HCT116 (cell line): ENCODE results near the gene EXOSC7. TPM values are rescaled to one million over a fixed set of nuclear protein-coding genes. Genes with fewer than 3 reads are reported as not detected.

ENCODE experiments used
- ATAC-seq: fragments of 200-7000 bp; cut with Tn5 transposase; 2 replicates; pipeline ENCODE4 v1.9.1; 2020; ENCODE audit warnings: mild to moderate bottlenecking, moderate library complexity
- BruUV-seq: library from RNA; stranded (reverse); fragments of 400-500 nt; replicated peaks from 2 replicates; lab custom pipeline; 2021; lab: Mats Ljungman, UMichigan
- CTCF ChIA-PET: fragments of 300-600 bp; sonication (Branson Sonifier 250); formaldehyde crosslinking; loops from one replicate; lab custom pipeline; 2021; ENCODE audit warnings: antibody characterized with exemption; lab: Charles Lee
- POLR2A ChIA-PET: fragments of 300-600, 350-600 bp; sonication (Branson Sonifier 250); formaldehyde crosslinking; loops from one replicate; lab custom pipeline; 2021; ENCODE audit warnings: antibody characterized with exemption; lab: Charles Lee
- RAD21 ChIA-PET, 2 experiments: fragments of 300-600 bp; sonication (Branson Sonifier 250); formaldehyde crosslinking; loops; one replicate each; lab custom pipeline; 2023; ENCODE audit warnings: low total read pairs in 2 of 2; ENCODE audit not compliant: uncharacterized antibody in 2 of 2, unreplicated experiment in 2 of 2, low non-redundant PET in 1 of 2; lab: Charles Lee
- DNase-seq: peaks from one replicate; pipeline ENCODE4 v3.0.0-alpha.2; 2010; ENCODE audit warnings: low read depth, low spot score
- H2AFZ ChIP-seq: fragments of 200-600 bp; shearing (Covaris generic), sonication (generic); 2 replicates; pipeline ENCODE4 v1.6.1; 2017; ENCODE audit warnings: low read depth, mixed run types, mixed read lengths, antibody characterized with exemption, low read length; ENCODE audit not compliant: poor library complexity, severe bottlenecking
- H3K27ac ChIP-seq: 2 replicates; pipeline ENCODE4 v1.5.1; 2012; ENCODE audit warnings: low read depth, low read length
- H3K27me3 ChIP-seq: fragments of 200-600 bp; sonication (generic); 2 replicates; pipeline ENCODE4 v1.6.1; 2016; ENCODE audit warnings: mixed run types, low read length, mixed read lengths; ENCODE audit not compliant: insufficient read depth
- H3K36me3 ChIP-seq, 2 experiments: fragments of 200-500 bp in 1 of 2; fragments of 200-600 bp in 1 of 2; sonication (Bioruptor generic) in 1 of 2; sonication (generic) in 1 of 2; 2 replicates each; pipeline versions ENCODE4 v1.5.1 to v1.6.1; 2014 to 2016; ENCODE audit warnings: low read length in 2 of 2, inconsistent platforms in 1 of 2, mixed read lengths in 1 of 2, mixed run types in 1 of 2; ENCODE audit not compliant: insufficient read depth in 2 of 2, control insufficient read depth in 1 of 2
- H3K4me1 ChIP-seq, 2 experiments: fragments of 200-600 bp in 1 of 2; sonication (generic) in 1 of 2; 2 replicates each; pipeline versions ENCODE4 v1.5.1 to v1.6.1; 2012 to 2017; ENCODE audit warnings: low read length in 2 of 2, inconsistent platforms in 1 of 2, mild to moderate bottlenecking in 1 of 2, mixed read lengths in 1 of 2, mixed run types in 1 of 2, moderate library complexity in 1 of 2; ENCODE audit not compliant: insufficient read depth in 2 of 2, control insufficient read depth in 1 of 2
- H3K4me2 ChIP-seq: fragments of 200-600 bp; sonication (generic); 2 replicates; pipeline ENCODE4 v1.6.1; 2017; ENCODE audit warnings: mixed run types, low read length, mixed read lengths
- H3K4me3 ChIP-seq, 2 experiments: fragments of 200-600 bp in 1 of 2; sonication (generic) in 1 of 2; replicated peaks in 1 of 2; 2 replicates each; pipeline ENCODE4 v1.5.1; 2011 to 2016; ENCODE audit warnings: low read length in 2 of 2, control low read depth in 1 of 2, low read depth in 1 of 2, mild to moderate bottlenecking in 1 of 2, mixed read lengths in 1 of 2, mixed run types in 1 of 2
- H3K79me2 ChIP-seq: fragments of 200-600 bp; sonication (generic); 2 replicates; pipeline ENCODE4 v1.6.1; 2017; ENCODE audit warnings: mild to moderate bottlenecking, mixed run types, low read length, moderate library complexity, mixed read lengths; ENCODE audit not compliant: insufficient read depth
- H3K9ac ChIP-seq: fragments of 200-600 bp; sonication (generic); 2 replicates; pipeline ENCODE4 v1.6.1; 2016; ENCODE audit warnings: low read length, mixed read lengths
- H3K9me2 ChIP-seq: fragments of 200-600 bp; sonication (generic), shearing (Covaris generic); 2 replicates; pipeline ENCODE4 v1.6.1; 2017; ENCODE audit warnings: mixed run types, mild to moderate bottlenecking, moderate library complexity; ENCODE audit not compliant: insufficient read depth
- H3K9me3 ChIP-seq, 2 experiments: fragments of 200-500 bp in 1 of 2; fragments of 200-600 bp in 1 of 2; sonication (Bioruptor generic) in 1 of 2; sonication (generic) in 1 of 2; 2 replicates each; pipeline ENCODE4 v1.6.1; 2014 to 2017; ENCODE audit warnings: low read length in 2 of 2, mixed read lengths in 2 of 2, inconsistent platforms in 1 of 2, low read depth in 1 of 2, mild to moderate bottlenecking in 1 of 2, mixed run types in 1 of 2, moderate library complexity in 1 of 2; ENCODE audit not compliant: control insufficient read depth in 1 of 2, insufficient read depth in 1 of 2
- H4K20me1 ChIP-seq: fragments of 200-600 bp; sonication (generic), shearing (Covaris generic); 2 replicates; pipeline ENCODE4 v1.6.1; 2017; ENCODE audit warnings: mixed run types, mild to moderate bottlenecking, moderate library complexity; ENCODE audit not compliant: insufficient read depth
- CBX3 ChIP-seq: IDR thresholded peaks from 2 replicates; pipeline ENCODE4 v1.6.1; 2012; ENCODE audit warnings: low read depth
- CEBPB ChIP-seq: IDR thresholded peaks from 2 replicates; pipeline ENCODE4 v1.6.1; 2012; ENCODE audit warnings: low read depth
- ELF1 ChIP-seq: IDR thresholded peaks from 2 replicates; pipeline ENCODE4 v1.6.1; 2012; ENCODE audit warnings: low read depth, borderline replicate concordance
- EZH2phosphoT487 ChIP-seq: fragments of 200-600 bp; IDR thresholded peaks from 2 replicates; pipeline ENCODE4 v1.6.1; 2018; ENCODE audit warnings: antibody characterized with exemption, borderline replicate concordance
- FOSL1 ChIP-seq: IDR thresholded peaks from 2 replicates; pipeline ENCODE4 v1.6.1; 2012; ENCODE audit warnings: low read depth
- JUND ChIP-seq: IDR thresholded peaks from 2 replicates; pipeline ENCODE4 v1.6.1; 2012
- MAX ChIP-seq: IDR thresholded peaks from 2 replicates; pipeline ENCODE4 v1.6.1; 2012
- POLR2A ChIP-seq: IDR thresholded peaks from 2 replicates; pipeline ENCODE4 v1.7.0; 2011; ENCODE audit warnings: borderline replicate concordance; ENCODE audit not compliant: insufficient read depth, insufficient read length; ENCODE audit errors: extremely low read depth
- REST ChIP-seq: IDR thresholded peaks from 2 replicates; pipeline ENCODE4 v1.6.1; 2012; ENCODE audit warnings: low read depth
- SP1 ChIP-seq: IDR thresholded peaks from 2 replicates; pipeline ENCODE4 v1.6.1; 2012; ENCODE audit warnings: low read depth
- SRF ChIP-seq: IDR thresholded peaks from 2 replicates; pipeline ENCODE4 v1.6.1; 2012; ENCODE audit warnings: low read depth
- TCF7L2 ChIP-seq: IDR thresholded peaks from 2 replicates; pipeline ENCODE4 v1.7.0; 2011; ENCODE audit warnings: borderline replicate concordance, inconsistent platforms; ENCODE audit not compliant: insufficient read depth, insufficient read length; ENCODE audit errors: extremely low read depth
- YY1 ChIP-seq: IDR thresholded peaks from 2 replicates; pipeline ENCODE4 v1.6.1; 2011; ENCODE audit warnings: low read length, low read depth, moderate library complexity, mild to moderate bottlenecking; ENCODE audit not compliant: insufficient replicate concordance; ENCODE audit errors: extremely low read depth
- ZFX ChIP-seq: fragments of 450-650 bp; IDR thresholded peaks from 2 replicates; pipeline ENCODE4 v1.6.1; 2017
- intact Hi-C: fragments of 100-400 bp; cut with micrococcal nuclease; formaldehyde crosslinking; loops from 2 replicates; pipeline ENCODE4 v1.10.0; 2022
- total RNA-seq: library from RNA; stranded (reverse); gene quantifications from one replicate; pipeline ENCODE4 v1.2.1, GENCODE V29; 2021; ENCODE audit not compliant: unreplicated experiment

The EXOSC7 gene
- total RNA-seq, 1 experiment from 2014 or later, result 72.6 TPM

GRCh38 chr3:44929782-44930181 lies 46.3 kb upstream of the EXOSC7 start:
- ChIA-PET RAD21 (no interaction called here), CTCF (no interaction called here), POLR2A (no interaction called here)
- Histone ChIP-seq H4K20me1 (no peaks in the 10 kb centered on the region), H3K4me2 (no peak overlapping the region), H3K9me2 (no peaks in the 10 kb centered on the region), H3K27me3 (no peaks in the 10 kb centered on the region), H3K9me3 (no peaks in the 10 kb centered on the region), H3K4me1 (no peaks in the 10 kb centered on the region), H3K36me3 (peaks cover 0 to 9% of the 10 kb centered on the region in 2 experiments; a peak in 3 of 4 replicates), H3K9ac (no peak overlapping the region), H3K79me2 (no peaks in the 10 kb centered on the region), H3K27ac (no peak overlapping the region), H2AFZ (no peak overlapping the region), H3K4me3 (no peak overlapping the region)
- ATAC-seq (no peak), DNase-seq (no peak)
- intact Hi-C loops, result no loop called here
- TF ChIP-seq EZH2phosphoT487, result no peak
- no peak for TF ChIP-seq YY1
- TF ChIP-seq CEBPB, result no peak
- no peak for TF ChIP-seq REST
- no peak for TF ChIP-seq POLR2A
- no peak for TF ChIP-seq TCF7L2
- TF ChIP-seq FOSL1, result no peak
- no peak for TF ChIP-seq ELF1
- no peak for TF ChIP-seq SP1
- no peak for TF ChIP-seq ZFX
- no peak for TF ChIP-seq JUND
- TF ChIP-seq CBX3, result no peak
- no peak for TF ChIP-seq MAX
- no peak for TF ChIP-seq SRF
- no TSS peak for BruUV-seq
